ENCODE results near the gene NET1. TPM values are rescaled to one million over a fixed set of nuclear protein-coding genes. Genes with fewer than 3 reads are reported as not detected.

Gene NET1
- 95.9 TPM for total RNA-seq

- Histone ChIP-seq H3K9me3 (no peaks in the 10 kb centered on the region), H3K27ac (peak within 1 kb of the TSS; percentile 88 to 96), H3K4me3 (peak within 1 kb of the TSS; percentile 78 to 87), H3K4me1 (peaks cover 0 to 6% of the 10 kb centered on the region in 2 donors), H3K36me3 (no peaks in the 10 kb centered on the region), H3K27me3 (no peaks in the 10 kb centered on the region)
- no peak for TF ChIP-seq CTCF (IDR thresholded peaks at IDR 0.05)
- peak; percentile 52 to 95 for DNase-seq (ENCODE audit: low spot score in 2 of 2)
- intact Hi-C loops (cut with DNase I), result loop anchor here (2.0 to 5.0 kb wide), 2 partner anchors 16 to 35 kb away; no protein-coding TSS in a partner anchor
These were observed at the start of gene NET1 for GRCh38 chr10:5412277-5412941. NET1 (plus strand) TSS chr10:5412557; CDS start chr10:5412693, 136 bp downstream.

- Histone ChIP-seq H3K9me3 (no peaks in the 10 kb centered on the region), H3K27ac (no peak overlapping the region), H3K36me3 (no peaks in the 10 kb centered on the region), H3K4me1 (no peaks in the 10 kb centered on the region), H3K27me3 (no peaks in the 10 kb centered on the region), H3K4me3 (no peak overlapping the region)
- no peak for TF ChIP-seq CTCF (IDR thresholded peaks at IDR 0.05)
- intact Hi-C loops (cut with DNase I), result no loop called here
- DNase-seq (ENCODE audit: low spot score in 2 of 2), result no peak
These were observed 49.5 kb upstream of the NET1 start for GRCh38 chr10:5362873-5363272.

- intact Hi-C loops (cut with DNase I), result no loop called here
- TF ChIP-seq CTCF (IDR thresholded peaks at IDR 0.05), result no peak
These were observed 48.0 kb upstream of the NET1 start for GRCh38 chr10:5364374-5364773.

GRCh38 chr10:5364890-5365338 lies 47.4 kb upstream of the NET1 start, which contains the start of gene UCN3:
UCN3 (plus strand) TSS chr10:5364966; CDS start chr10:5373721, 8,755 bp downstream.
- no peaks in the 10 kb centered on the region for H3K9me3 ChIP-seq
- H3K27me3 ChIP-seq, result no peaks in the 10 kb centered on the region
- H3K27ac ChIP-seq, result no peak within 1 kb of the TSS
- no peak for DNase-seq (ENCODE audit: low spot score in 2 of 2)
- H3K36me3 ChIP-seq, result no peaks in the 10 kb centered on the region
- TF ChIP-seq CTCF (IDR thresholded peaks at IDR 0.05), result no peak
- no peak within 1 kb of the TSS for H3K4me3 ChIP-seq
- H3K4me1 ChIP-seq, result no peaks in the 10 kb centered on the region
- intact Hi-C loops (cut with DNase I), result no loop called here

More at GRCh38 chr10:5364374-5364773, 48.0 kb upstream of the NET1 start:
- Histone ChIP-seq H3K4me1 (no peaks in the 10 kb centered on the region), H3K27me3 (no peaks in the 10 kb centered on the region), H3K4me3 (no peak overlapping the region), H3K27ac (no peak overlapping the region), H3K36me3 (no peaks in the 10 kb centered on the region), H3K9me3 (no peaks in the 10 kb centered on the region)
- DNase-seq (ENCODE audit: low spot score in 2 of 2), result no peak

GRCh38 chr10:5365928-5366327 lies 46.4 kb upstream of the NET1 start:
- Histone ChIP-seq H3K4me1 (no peaks in the 10 kb centered on the region), H3K27ac (no peak overlapping the region), H3K27me3 (no peaks in the 10 kb centered on the region), H3K4me3 (no peak overlapping the region), H3K9me3 (no peaks in the 10 kb centered on the region), H3K36me3 (no peaks in the 10 kb centered on the region)
- intact Hi-C loops (cut with DNase I), result no loop called here
- TF ChIP-seq CTCF (IDR thresholded peaks at IDR 0.05), result no peak
- DNase-seq (ENCODE audit: low spot score in 2 of 2), result no peak
